K562 (cell line): ENCODE data around the gene CFAP97D2.

Experiments
- FOS ChIP-seq: IDR thresholded peaks from 3 replicates; pipeline ENCODE4 v1.6.1; 2011; ENCODE audit not compliant: insufficient read length; ENCODE audit errors: extremely low read depth
- PML ChIP-seq: IDR thresholded peaks from 2 replicates; pipeline ENCODE4 v1.6.1; 2012; ENCODE audit warnings: low read length, inconsistent platforms
- TF ChIP-seq, protein P1 (sequence below): fragments of 450-650 bp; IDR thresholded peaks from 2 replicates; pipeline ENCODE4 v1.6.1; 2016; ENCODE audit warnings: mild to moderate bottlenecking
- TF ChIP-seq, protein P2 (sequence below): sonication (generic); formaldehyde crosslinking; IDR thresholded peaks from 2 replicates; pipeline ENCODE4 v1.9.0; 2022; ENCODE audit warnings: mild to moderate bottlenecking, missing genetic modification reagents
- TF ChIP-seq, protein P3 (sequence below), 2 experiments: IDR thresholded peaks in 1 of 2; conservative IDR thresholded peaks in 1 of 2; 2 replicates each; pipeline ENCODE4 v1.6.1; 2016; ENCODE audit warnings: low read depth in 2 of 2, mild to moderate bottlenecking in 1 of 2, missing compliant biosample characterization in 1 of 2, missing genetic modification characterization in 1 of 2, moderate library complexity in 1 of 2

DNA sequence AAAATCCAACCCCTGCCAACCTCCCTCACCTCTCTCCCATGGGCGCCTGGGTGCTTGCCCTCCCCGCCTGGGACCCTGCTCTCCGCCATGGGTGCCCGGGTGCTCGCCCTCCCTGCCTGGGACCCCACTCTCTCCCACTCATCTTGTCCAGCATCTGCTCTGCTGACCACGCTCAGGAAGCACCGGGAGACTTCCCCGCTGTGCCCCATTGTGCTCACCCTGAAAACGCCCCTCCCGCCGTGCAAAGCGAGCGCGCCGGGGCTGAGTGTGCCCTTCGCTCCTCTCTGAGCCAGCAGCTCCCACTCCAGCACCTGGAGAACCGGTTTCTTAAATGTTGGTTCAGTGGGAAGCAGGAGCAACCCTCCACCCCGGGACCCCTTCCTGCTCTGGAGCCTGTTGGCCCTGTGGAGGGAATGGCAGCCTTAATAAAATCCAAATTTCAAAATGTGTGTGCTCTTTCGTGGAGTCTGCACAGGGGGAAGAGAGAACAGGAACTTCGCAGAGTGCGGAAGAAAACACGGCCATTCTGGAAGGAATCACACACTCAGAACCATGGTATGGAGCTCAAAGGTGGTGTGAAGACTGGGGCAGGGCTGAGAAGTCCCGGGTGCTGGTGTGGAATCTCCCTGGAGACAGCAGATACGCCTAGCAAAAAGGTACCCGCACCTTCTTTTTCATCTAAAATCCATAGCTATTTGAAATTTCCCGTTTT, 32.5 kb downstream of the CFAP97D2 start:
- TF ChIP-seq, protein P1, sequence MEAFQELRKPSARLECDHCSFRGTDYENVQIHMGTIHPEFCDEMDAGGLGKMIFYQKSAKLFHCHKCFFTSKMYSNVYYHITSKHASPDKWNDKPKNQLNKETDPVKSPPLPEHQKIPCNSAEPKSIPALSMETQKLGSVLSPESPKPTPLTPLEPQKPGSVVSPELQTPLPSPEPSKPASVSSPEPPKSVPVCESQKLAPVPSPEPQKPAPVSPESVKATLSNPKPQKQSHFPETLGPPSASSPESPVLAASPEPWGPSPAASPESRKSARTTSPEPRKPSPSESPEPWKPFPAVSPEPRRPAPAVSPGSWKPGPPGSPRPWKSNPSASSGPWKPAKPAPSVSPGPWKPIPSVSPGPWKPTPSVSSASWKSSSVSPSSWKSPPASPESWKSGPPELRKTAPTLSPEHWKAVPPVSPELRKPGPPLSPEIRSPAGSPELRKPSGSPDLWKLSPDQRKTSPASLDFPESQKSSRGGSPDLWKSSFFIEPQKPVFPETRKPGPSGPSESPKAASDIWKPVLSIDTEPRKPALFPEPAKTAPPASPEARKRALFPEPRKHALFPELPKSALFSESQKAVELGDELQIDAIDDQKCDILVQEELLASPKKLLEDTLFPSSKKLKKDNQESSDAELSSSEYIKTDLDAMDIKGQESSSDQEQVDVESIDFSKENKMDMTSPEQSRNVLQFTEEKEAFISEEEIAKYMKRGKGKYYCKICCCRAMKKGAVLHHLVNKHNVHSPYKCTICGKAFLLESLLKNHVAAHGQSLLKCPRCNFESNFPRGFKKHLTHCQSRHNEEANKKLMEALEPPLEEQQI = no peak
- TF ChIP-seq PML (no peak), FOS (no peak)
- TF ChIP-seq, protein P2, sequence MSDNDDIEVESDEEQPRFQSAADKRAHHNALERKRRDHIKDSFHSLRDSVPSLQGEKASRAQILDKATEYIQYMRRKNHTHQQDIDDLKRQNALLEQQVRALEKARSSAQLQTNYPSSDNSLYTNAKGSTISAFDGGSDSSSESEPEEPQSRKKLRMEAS (CRISPR knock-in tag) = no peak
- TF ChIP-seq, protein P3, sequence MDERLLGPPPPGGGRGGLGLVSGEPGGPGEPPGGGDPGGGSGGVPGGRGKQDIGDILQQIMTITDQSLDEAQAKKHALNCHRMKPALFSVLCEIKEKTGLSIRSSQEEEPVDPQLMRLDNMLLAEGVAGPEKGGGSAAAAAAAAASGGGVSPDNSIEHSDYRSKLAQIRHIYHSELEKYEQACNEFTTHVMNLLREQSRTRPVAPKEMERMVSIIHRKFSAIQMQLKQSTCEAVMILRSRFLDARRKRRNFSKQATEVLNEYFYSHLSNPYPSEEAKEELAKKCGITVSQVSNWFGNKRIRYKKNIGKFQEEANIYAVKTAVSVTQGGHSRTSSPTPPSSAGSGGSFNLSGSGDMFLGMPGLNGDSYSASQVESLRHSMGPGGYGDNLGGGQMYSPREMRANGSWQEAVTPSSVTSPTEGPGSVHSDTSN (CRISPR knock-in tag; IDR thresholded peaks at IDR 0.05; ENCODE audit: low read depth) = no peak
- TF ChIP-seq, protein P3 (tag; conservative IDR thresholded peaks at IDR 0.05; ENCODE audit: low read depth) = no peak
